ENCODE results near the gene EFCAB14. TPM values are rescaled to one million over a fixed set of nuclear protein-coding genes. Genes with fewer than 3 reads are reported as not detected.
"Not testable (repeated sequence)": the region's sequence is repeated elsewhere in the genome, so short reads cannot be mapped to it uniquely, and the experiment has no call there.

The EFCAB14 gene
- total RNA-seq, 4 donors from 2014 or later: 59.5 to 70.2 (median 62.8) TPM

DNA sequence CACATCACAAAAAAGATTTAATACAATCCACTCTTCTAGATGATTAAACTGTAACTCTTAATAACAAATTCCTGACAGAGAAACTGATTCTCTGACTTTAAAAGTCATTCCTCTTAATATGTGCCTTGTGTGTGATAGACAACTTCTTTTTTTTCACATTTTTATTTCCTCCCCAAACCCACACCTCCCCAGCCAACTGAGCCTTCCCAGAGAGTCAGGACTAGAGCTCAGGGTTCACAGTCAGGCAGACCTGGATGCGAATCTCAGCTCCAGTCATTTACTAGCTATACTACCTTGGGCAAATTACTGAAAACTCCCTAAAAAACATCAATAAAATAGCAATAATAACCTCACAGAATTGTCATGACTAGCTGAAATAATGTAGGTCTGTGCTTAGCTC lies 64.9 kb downstream of the EFCAB14 start:
- Histone ChIP-seq H3K36me3 (peaks cover 0 to 80% of the 10 kb centered on the region in 2 donors), H3K4me3 (no peak overlapping the region), H3K27me3 (no peaks in the 10 kb centered on the region), H3K9me3 (no peaks in the 10 kb centered on the region), H3K4me1 (no peaks in the 10 kb centered on the region), H3K27ac (no peak overlapping the region)
- intact Hi-C loops (cut with DNase I; ENCODE audit: low total_unique reads): no loop called here
- no peak for DNase-seq
- ATAC-seq: no peak
- in situ Hi-C loops (cut with MboI; ENCODE audit: low sequenced_read_pairs in 4 of 4): no loop called here
- TF ChIP-seq, protein P1, sequence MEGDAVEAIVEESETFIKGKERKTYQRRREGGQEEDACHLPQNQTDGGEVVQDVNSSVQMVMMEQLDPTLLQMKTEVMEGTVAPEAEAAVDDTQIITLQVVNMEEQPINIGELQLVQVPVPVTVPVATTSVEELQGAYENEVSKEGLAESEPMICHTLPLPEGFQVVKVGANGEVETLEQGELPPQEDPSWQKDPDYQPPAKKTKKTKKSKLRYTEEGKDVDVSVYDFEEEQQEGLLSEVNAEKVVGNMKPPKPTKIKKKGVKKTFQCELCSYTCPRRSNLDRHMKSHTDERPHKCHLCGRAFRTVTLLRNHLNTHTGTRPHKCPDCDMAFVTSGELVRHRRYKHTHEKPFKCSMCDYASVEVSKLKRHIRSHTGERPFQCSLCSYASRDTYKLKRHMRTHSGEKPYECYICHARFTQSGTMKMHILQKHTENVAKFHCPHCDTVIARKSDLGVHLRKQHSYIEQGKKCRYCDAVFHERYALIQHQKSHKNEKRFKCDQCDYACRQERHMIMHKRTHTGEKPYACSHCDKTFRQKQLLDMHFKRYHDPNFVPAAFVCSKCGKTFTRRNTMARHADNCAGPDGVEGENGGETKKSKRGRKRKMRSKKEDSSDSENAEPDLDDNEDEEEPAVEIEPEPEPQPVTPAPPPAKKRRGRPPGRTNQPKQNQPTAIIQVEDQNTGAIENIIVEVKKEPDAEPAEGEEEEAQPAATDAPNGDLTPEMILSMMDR (IDR thresholded peaks at IDR 0.05 in 4 of 5, conservative IDR thresholded peaks at IDR 0.05 in 1 of 5): no peak
- TF ChIP-seq POLR2A (IDR thresholded peaks at IDR 0.05): no peak

DNA sequence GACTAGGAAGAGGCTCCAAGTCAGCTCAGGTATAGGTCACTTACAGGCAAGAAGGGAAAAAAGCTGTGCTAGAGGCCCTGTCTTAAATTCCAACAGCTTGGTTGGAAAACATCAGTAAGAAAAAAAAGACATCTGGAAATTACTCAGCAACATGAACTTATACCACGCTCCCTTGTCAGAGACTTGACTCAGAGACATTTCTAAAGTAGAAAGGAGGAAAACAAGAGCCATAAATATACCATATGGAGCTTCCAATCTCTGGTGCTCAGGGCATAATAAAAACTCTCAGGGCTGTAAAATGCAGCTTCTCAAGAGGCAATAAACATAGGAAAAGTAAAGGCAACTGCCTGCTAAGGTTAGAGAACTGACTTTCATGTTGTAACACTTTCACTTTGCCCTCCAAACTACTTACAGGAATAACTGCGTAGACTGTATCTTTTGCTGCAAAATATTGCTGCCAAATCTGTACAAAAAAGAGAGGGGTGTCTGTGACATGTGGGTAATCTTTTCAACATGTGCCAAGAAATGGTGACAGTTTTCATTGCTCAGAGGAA lies 65.4 kb downstream of the EFCAB14 start:
- in situ Hi-C loops (cut with MboI; ENCODE audit: low sequenced_read_pairs in 4 of 4) (no loop called here), intact Hi-C loops (cut with DNase I; ENCODE audit: low total_unique reads) (no loop called here)
- Histone ChIP-seq H3K4me3 (no peak overlapping the region), H3K4me1 (no peaks in the 10 kb centered on the region), H3K9me3 (no peaks in the 10 kb centered on the region), H3K27me3 (no peaks in the 10 kb centered on the region), H3K27ac (no peak overlapping the region), H3K36me3 (peaks cover 0 to 81% of the 10 kb centered on the region in 2 donors)
- DNase-seq (no peak), ATAC-seq (no peak)
- no peak for TF ChIP-seq POLR2A (IDR thresholded peaks at IDR 0.05)
- TF ChIP-seq, protein P1 (IDR thresholded peaks at IDR 0.05 in 4 of 5, conservative IDR thresholded peaks at IDR 0.05 in 1 of 5): no peak

DNA sequence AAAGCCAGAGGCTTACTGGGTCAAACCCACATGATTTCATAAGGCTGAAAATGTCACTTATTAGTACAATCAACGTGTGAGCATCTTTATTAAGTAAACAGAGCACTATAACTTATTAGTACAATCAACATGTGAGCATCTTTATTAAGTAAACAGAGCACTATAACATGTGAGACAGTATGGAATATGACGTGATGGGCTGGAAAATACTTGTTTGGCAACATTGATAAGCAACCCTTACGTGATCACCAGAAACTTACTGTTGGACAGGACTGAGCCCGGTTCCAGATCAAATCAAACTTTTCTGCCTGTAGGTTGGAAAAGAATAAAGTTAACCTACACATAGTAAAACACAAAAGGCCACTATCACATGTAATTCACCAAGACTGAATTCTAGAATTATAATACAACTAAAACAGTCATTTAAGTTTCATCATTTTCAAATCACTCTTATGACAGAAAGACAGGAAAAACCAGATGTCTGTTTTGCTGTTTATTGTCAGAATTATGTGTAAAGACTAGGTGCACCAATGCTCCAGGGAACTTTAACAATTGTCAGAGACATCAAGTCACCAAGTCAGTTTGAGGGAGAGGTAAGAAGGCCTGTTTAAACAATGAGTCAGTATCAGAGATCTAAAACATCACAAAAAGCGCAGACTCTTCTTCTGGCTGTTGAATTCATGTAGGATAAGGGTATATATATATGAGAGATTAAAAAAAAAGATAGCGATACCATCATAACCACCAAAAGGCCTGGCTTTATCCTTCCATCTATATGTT lies 66.4 kb downstream of the EFCAB14 start:
- peaks cover 0 to 81% of the 10 kb centered on the region in 2 donors for H3K36me3 ChIP-seq
- no peak for DNase-seq
- H3K4me1 ChIP-seq: no peaks in the 10 kb centered on the region
- intact Hi-C loops (cut with DNase I; ENCODE audit: low total_unique reads) (no loop called here), in situ Hi-C loops (cut with MboI; ENCODE audit: low sequenced_read_pairs in 4 of 4) (no loop called here)
- H3K27me3 ChIP-seq: no peaks in the 10 kb centered on the region
- H3K4me3 ChIP-seq: no peak overlapping the region
- no peak for ATAC-seq
- TF ChIP-seq POLR2A (IDR thresholded peaks at IDR 0.05): no peak
- TF ChIP-seq, protein P1 (IDR thresholded peaks at IDR 0.05 in 4 of 5, conservative IDR thresholded peaks at IDR 0.05 in 1 of 5): no peak
- H3K27ac ChIP-seq: no peak overlapping the region
- no peaks in the 10 kb centered on the region for H3K9me3 ChIP-seq

DNA sequence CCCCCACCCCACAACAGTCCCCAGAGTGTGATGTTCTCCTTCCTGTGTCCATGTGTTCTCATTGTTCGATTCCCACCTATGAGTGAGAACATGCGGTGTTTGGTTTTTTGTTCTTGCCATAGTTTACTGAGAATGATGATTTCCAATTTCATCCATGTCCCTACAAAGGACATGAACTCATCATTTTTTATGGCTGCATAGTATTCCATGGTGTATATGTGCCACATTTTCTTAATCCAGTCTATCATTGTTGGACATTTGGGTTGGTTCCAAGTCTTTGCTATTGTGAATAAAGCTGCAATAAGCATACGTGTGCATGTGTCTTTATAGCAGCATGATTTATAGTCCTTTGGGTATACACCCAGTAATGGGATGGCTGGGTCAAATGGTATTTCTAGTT lies 67.8 kb downstream of the EFCAB14 start:
- H3K4me1 ChIP-seq; H3K9me3 ChIP-seq; in situ Hi-C loops (cut with MboI; ENCODE audit: low sequenced_read_pairs in 4 of 4); ATAC-seq; H3K27ac ChIP-seq; intact Hi-C loops (cut with DNase I; ENCODE audit: low total_unique reads); H3K4me3 ChIP-seq; DNase-seq; H3K27me3 ChIP-seq: not testable (repeated sequence)
- H3K36me3 ChIP-seq: peaks cover 0 to 77% of the 10 kb centered on the region in 2 donors

DNA sequence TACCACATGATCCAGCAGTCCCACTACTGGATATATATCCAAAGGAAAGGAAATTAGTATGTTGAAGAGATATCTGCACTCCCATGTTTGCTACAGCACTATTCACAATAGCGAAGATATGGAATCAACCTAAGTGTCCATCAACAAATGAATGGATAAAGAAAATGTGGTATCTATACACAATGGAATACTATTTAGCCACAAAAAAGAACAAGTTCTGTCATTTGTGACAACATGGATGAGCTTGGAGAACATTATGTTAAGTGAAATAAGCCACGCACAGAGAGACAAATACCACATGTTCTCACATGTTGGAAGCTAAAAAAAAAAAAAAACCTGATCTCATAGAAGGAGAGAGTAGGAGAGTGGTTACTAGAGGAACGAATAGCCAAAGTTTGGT lies 68.4 kb downstream of the EFCAB14 start:
- in situ Hi-C loops (cut with MboI; ENCODE audit: low sequenced_read_pairs in 4 of 4): no loop called here
- DNase-seq (no peak), ATAC-seq (no peak)
- intact Hi-C loops (cut with DNase I; ENCODE audit: low total_unique reads): no loop called here
- Histone ChIP-seq H3K4me3 (no peak overlapping the region), H3K27me3 (no peaks in the 10 kb centered on the region), H3K27ac (no peak overlapping the region), H3K4me1 (no peaks in the 10 kb centered on the region), H3K36me3 (peaks cover 0 to 72% of the 10 kb centered on the region in 2 donors), H3K9me3 (no peaks in the 10 kb centered on the region)
- TF ChIP-seq, protein P1 (IDR thresholded peaks at IDR 0.05 in 4 of 5, conservative IDR thresholded peaks at IDR 0.05 in 1 of 5): no peak
- no peak for TF ChIP-seq POLR2A (IDR thresholded peaks at IDR 0.05)

Data from gastrocnemius medialis (tissue), 4 donors.